ENCODE results near the gene PGAP3.

- TF ChIP-seq ZFP3 (CRISPR knock-in tag; IDR thresholded peaks at IDR 0.05) (no peak), TCF4 (CRISPR knock-in tag; IDR thresholded peaks at IDR 0.05; ENCODE audit: borderline replicate concordance) (no peak)
- TF ChIP-seq, protein P1, sequence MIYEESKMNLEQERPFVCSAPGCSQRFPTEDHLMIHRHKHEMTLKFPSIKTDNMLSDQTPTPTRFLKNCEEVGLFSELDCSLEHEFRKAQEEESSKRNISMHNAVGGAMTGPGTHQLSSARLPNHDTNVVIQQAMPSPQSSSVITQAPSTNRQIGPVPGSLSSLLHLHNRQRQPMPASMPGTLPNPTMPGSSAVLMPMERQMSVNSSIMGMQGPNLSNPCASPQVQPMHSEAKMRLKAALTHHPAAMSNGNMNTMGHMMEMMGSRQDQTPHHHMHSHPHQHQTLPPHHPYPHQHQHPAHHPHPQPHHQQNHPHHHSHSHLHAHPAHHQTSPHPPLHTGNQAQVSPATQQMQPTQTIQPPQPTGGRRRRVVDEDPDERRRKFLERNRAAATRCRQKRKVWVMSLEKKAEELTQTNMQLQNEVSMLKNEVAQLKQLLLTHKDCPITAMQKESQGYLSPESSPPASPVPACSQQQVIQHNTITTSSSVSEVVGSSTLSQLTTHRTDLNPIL (CRISPR knock-in tag; IDR thresholded peaks at IDR 0.05; ENCODE audit: low read depth), result no peak
- TF ChIP-seq, protein P2, sequence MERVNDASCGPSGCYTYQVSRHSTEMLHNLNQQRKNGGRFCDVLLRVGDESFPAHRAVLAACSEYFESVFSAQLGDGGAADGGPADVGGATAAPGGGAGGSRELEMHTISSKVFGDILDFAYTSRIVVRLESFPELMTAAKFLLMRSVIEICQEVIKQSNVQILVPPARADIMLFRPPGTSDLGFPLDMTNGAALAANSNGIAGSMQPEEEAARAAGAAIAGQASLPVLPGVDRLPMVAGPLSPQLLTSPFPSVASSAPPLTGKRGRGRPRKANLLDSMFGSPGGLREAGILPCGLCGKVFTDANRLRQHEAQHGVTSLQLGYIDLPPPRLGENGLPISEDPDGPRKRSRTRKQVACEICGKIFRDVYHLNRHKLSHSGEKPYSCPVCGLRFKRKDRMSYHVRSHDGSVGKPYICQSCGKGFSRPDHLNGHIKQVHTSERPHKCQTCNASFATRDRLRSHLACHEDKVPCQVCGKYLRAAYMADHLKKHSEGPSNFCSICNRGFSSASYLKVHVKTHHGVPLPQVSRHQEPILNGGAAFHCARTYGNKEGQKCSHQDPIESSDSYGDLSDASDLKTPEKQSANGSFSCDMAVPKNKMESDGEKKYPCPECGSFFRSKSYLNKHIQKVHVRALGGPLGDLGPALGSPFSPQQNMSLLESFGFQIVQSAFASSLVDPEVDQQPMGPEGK (CRISPR knock-in tag; IDR thresholded peaks at IDR 0.05; ENCODE audit: borderline replicate concordance), result no peak
These were observed 34.1 kb downstream of the PGAP3 start for GRCh38 chr17:39653662-39654331.

Measured in SK-N-SH treated with all-trans-retinoic acid at 6 μM for 48 hours (cell line).